ENCODE data around the gene MCUR1.

- TF ChIP-seq CTCF (IDR thresholded peaks at IDR 0.05) (no peak), EZH2 (IDR thresholded peaks at IDR 0.05; ENCODE audit: borderline replicate concordance, insufficient read depth, low read depth, low read length, poor library complexity, severe bottlenecking) (no peak)
Observed at GRCh38 chr6:13760307-13761304, 53.8 kb downstream of the MCUR1 start.
